WERI-Rb-1 (cell line): ENCODE measurements around the gene FAH.

Experiments used
- DNase-seq: peaks from one replicate; pipeline ENCODE4 v3.0.0-alpha.2; 2020
- H3K27ac ChIP-seq: fragments of 250-450 bp; sonication (Bioruptor Pico); 2 replicates; pipeline ENCODE4 v1.5.1; 2020; ENCODE audit warnings: mild to moderate bottlenecking, moderate library complexity
- H3K27me3 ChIP-seq: fragments of 250-450 bp; sonication (Bioruptor Pico); 2 replicates; pipeline ENCODE4 v1.5.1; 2021; ENCODE audit warnings: mild to moderate bottlenecking, low read depth, moderate library complexity; ENCODE audit not compliant: insufficient read depth, severe bottlenecking
- H3K36me3 ChIP-seq: fragments of 250-450 bp; sonication (Bioruptor Pico); 2 replicates; pipeline ENCODE4 v1.5.1; 2020; ENCODE audit warnings: mild to moderate bottlenecking, moderate library complexity
- H3K4me3 ChIP-seq: 2 replicates; pipeline ENCODE4 v1.5.1; 2011; ENCODE audit warnings: low read depth, mild to moderate bottlenecking, control low read depth, low read length
- H3K9me3 ChIP-seq: fragments of 250-450 bp; sonication (Bioruptor Pico); 2 replicates; pipeline ENCODE4 v1.5.1; 2021; ENCODE audit warnings: mild to moderate bottlenecking, moderate library complexity; ENCODE audit not compliant: severe bottlenecking
- TF ChIP-seq, protein P1 (sequence below): IDR thresholded peaks from 2 replicates; pipeline ENCODE4 v1.5.1; 2011; ENCODE audit warnings: low read depth, mild to moderate bottlenecking, control low read depth, inconsistent platforms, low read length

Gene FAH

DNA sequence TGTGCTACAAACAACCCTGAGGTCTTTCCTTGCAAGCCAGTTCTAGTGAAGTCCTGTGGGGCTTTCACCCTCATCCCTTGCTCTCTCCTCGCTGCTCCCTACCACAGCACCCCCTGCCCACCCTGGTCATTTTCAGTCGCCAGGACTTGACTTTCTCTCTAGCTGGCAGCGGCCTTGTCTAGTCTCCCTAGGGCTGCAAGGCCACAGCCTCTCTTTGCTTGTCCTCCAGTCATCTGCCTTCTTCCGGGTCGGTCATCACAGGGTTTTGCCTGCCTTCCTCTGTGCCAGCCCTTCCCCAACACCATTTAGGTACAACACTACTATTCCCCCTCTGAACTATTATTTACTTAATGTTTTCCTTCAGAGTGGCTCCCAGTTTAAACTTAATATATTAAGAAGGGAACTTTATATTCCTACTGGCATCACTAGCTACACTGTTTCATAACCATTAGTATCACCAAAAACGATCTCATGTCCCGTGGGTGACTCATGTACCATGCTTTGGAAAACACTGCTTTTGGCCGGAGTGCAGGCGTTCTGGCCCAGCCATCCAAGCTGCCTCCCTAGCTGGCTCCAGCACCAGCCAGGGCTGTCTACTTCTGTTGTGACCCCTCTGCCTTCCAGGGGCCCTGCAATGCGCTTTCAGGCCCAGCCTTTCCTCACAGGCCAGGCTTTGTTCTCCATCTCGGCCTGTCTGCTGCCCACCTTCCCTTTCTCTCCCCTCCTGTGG is 21.4 kb downstream of the FAH start:
- Histone ChIP-seq H3K27ac (no peak overlapping the region), H3K27me3 (no peaks in the 10 kb centered on the region), H3K36me3 (no peaks in the 10 kb centered on the region), H3K9me3 (no peaks in the 10 kb centered on the region), H3K4me3 (no peak overlapping the region)
- no peak for DNase-seq
- TF ChIP-seq, protein P1, sequence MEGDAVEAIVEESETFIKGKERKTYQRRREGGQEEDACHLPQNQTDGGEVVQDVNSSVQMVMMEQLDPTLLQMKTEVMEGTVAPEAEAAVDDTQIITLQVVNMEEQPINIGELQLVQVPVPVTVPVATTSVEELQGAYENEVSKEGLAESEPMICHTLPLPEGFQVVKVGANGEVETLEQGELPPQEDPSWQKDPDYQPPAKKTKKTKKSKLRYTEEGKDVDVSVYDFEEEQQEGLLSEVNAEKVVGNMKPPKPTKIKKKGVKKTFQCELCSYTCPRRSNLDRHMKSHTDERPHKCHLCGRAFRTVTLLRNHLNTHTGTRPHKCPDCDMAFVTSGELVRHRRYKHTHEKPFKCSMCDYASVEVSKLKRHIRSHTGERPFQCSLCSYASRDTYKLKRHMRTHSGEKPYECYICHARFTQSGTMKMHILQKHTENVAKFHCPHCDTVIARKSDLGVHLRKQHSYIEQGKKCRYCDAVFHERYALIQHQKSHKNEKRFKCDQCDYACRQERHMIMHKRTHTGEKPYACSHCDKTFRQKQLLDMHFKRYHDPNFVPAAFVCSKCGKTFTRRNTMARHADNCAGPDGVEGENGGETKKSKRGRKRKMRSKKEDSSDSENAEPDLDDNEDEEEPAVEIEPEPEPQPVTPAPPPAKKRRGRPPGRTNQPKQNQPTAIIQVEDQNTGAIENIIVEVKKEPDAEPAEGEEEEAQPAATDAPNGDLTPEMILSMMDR = no peak

DNA sequence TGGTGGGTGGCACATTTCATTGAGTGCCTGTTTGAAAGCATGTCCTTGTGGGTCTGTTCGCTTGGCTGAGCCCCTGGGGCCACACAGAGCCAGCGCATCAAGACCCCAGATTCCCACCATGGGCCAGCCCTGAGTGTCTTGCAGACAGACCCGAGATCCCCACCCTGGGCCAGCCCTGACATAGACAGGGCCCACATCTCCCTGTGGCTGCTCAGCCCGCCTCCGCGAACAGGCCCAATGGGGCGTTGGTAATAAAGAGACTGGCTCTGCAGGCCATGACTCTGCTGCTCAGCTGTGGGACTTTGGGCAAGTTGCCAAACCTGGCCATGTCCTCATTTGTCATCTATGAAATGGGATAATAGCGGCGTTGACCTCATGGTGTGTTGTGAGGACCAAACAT is 22.6 kb downstream of the FAH start:
- TF ChIP-seq, protein P1 = no peak
- DNase-seq = no peak
- no peaks in the 10 kb centered on the region for H3K36me3 ChIP-seq
- H3K27ac ChIP-seq = no peak overlapping the region
- H3K27me3 ChIP-seq = no peaks in the 10 kb centered on the region
- H3K9me3 ChIP-seq = no peaks in the 10 kb centered on the region
- no peak overlapping the region for H3K4me3 ChIP-seq

DNA sequence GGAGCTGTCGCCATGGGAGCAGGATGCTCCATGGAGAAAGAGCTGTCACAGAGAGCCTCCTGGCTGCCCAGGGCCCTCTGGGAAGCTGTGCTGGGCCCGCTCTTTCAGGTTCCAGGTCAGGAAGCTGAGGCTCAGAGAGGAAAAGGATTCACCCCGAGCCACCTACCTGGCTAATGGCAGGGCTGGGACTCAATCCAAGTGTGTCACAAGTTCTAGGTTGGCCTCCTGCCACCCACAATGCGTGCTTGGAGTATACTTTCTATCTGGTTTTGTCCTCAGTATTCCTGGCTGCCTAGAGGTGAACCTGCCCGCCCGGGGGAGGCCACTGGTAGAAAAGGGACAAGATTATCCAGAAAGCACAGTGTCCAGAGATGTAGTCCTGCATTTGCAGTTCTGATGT is 23.6 kb downstream of the FAH start:
- no peaks in the 10 kb centered on the region for H3K27me3 ChIP-seq
- no peak overlapping the region for H3K27ac ChIP-seq
- DNase-seq = no peak
- no peaks in the 10 kb centered on the region for H3K36me3 ChIP-seq
- TF ChIP-seq, protein P1 = no peak
- no peak overlapping the region for H3K4me3 ChIP-seq
- no peaks in the 10 kb centered on the region for H3K9me3 ChIP-seq

- no peak for DNase-seq
- H3K9me3 ChIP-seq = no peaks in the 10 kb centered on the region
- TF ChIP-seq, protein P1 = no peak
- no peak overlapping the region for H3K27ac ChIP-seq
- no peaks in the 10 kb centered on the region for H3K36me3 ChIP-seq
- no peaks in the 10 kb centered on the region for H3K27me3 ChIP-seq
- no peak overlapping the region for H3K4me3 ChIP-seq
Measured at GRCh38 chr15:80177156-80177555, 24.4 kb downstream of the FAH start.

- TF ChIP-seq, protein P1 = no peak
- no peak overlapping the region for H3K4me3 ChIP-seq
- no peaks in the 10 kb centered on the region for H3K36me3 ChIP-seq
- no peaks in the 10 kb centered on the region for H3K9me3 ChIP-seq
- no peak for DNase-seq
- no peak overlapping the region for H3K27ac ChIP-seq
- H3K27me3 ChIP-seq = no peaks in the 10 kb centered on the region
Measured at GRCh38 chr15:80179025-80179759, 26.4 kb downstream of the FAH start.

GRCh38 chr15:80179935-80180334 is 27.1 kb downstream of the FAH start:
- H3K9me3 ChIP-seq = no peaks in the 10 kb centered on the region
- H3K27ac ChIP-seq = no peak overlapping the region
- DNase-seq = no peak
- H3K36me3 ChIP-seq = no peaks in the 10 kb centered on the region
- TF ChIP-seq, protein P1 = no peak
- H3K27me3 ChIP-seq = no peaks in the 10 kb centered on the region
- no peak overlapping the region for H3K4me3 ChIP-seq
